GM18868 (cell line): ENCODE data around the gene GMPR2.

Source experiments
- ATAC-seq: cut with Tn5 transposase; IDR thresholded peaks from one replicate; pipeline ENCODE4 v1.9.1; 2021; ENCODE audit warnings: mild to moderate bottlenecking, moderate library complexity; ENCODE audit not compliant: unreplicated experiment

Gene GMPR2

GRCh38 chr14:24249230-24250021 is 16.7 kb downstream of the GMPR2 start:
- ATAC-seq: no peak

GRCh38 chr14:24250354-24250753 is 17.6 kb downstream of the GMPR2 start:
- no peak for ATAC-seq

GRCh38 chr14:24251880-24252288 is 19.2 kb downstream of the GMPR2 start:
- no peak for ATAC-seq

GRCh38 chr14:24252289-24253124 is 19.8 kb downstream of the GMPR2 start:
- no peak for ATAC-seq

- ATAC-seq: no peak
These were observed 21.2 kb downstream of the GMPR2 start for GRCh38 chr14:24253936-24254335.

GRCh38 chr14:24254630-24255392 is 22.1 kb downstream of the GMPR2 start:
- no peak for ATAC-seq

GRCh38 chr14:24255438-24255837 is 22.7 kb downstream of the GMPR2 start:
- no peak for ATAC-seq

- no peak for ATAC-seq
These were observed 23.4 kb downstream of the GMPR2 start for GRCh38 chr14:24255931-24256711.

GRCh38 chr14:24256960-24257359 is 24.2 kb downstream of the GMPR2 start:
- no peak for ATAC-seq

- ATAC-seq: no peak
These were observed 25.4 kb downstream of the GMPR2 start for GRCh38 chr14:24258119-24258518.

- no peak for ATAC-seq
These were observed 26.0 kb downstream of the GMPR2 start for GRCh38 chr14:24258548-24259265.

GRCh38 chr14:24259282-24260025 is 26.7 kb downstream of the GMPR2 start:
- ATAC-seq: no peak

- ATAC-seq: no peak
These were observed 27.5 kb downstream of the GMPR2 start for GRCh38 chr14:24260026-24260779.

GRCh38 chr14:24260780-24261157 is 28.0 kb downstream of the GMPR2 start:
- no peak for ATAC-seq

GRCh38 chr14:24261256-24261968 is 28.7 kb downstream of the GMPR2 start:
- no peak for ATAC-seq

- no peak for ATAC-seq
These were observed 29.2 kb downstream of the GMPR2 start for GRCh38 chr14:24261969-24262327.

GRCh38 chr14:24262821-24263733 is 30.3 kb downstream of the GMPR2 start, which contains the start of gene TGM1:
TSS of gene TGM1 (minus strand) at chr14:24263177. CDS start at chr14:24262352, 825 bp downstream.
- ATAC-seq: no peak
